SK-N-SH (cell line): ENCODE results near the gene C4orf50. TPM values are rescaled to one million over a fixed set of nuclear protein-coding genes. Genes with fewer than 3 reads are reported as not detected.

ENCODE experiments used
- CTCF ChIA-PET: fragments of 300-600, 350-600 bp; formaldehyde crosslinking; extraction: SDS; loops from one replicate; lab custom pipeline; 2021; lab: Yijun Ruan, JAX
- POLR2A ChIA-PET: fragments of 350-600 bp; sonication (Branson Sonifier 250); formaldehyde crosslinking; extraction: SDS; loops from one replicate; lab custom pipeline; 2020; ENCODE audit warnings: antibody characterized with exemption, inconsistent platforms; lab: Yijun Ruan, JAX
- DNase-seq: peaks from one replicate; pipeline ENCODE4 v3.0.0; 2012
- H2AFZ ChIP-seq: fragments of 200-600 bp; sonication (generic); 2 replicates; pipeline ENCODE4 v1.8.1; 2016; ENCODE audit warnings: antibody characterized with exemption, mild to moderate bottlenecking, low read depth
- H3F3A ChIP-seq: fragments of 200-600 bp; sonication (generic); replicated peaks from 2 replicates; pipeline ENCODE3; 2016; ENCODE audit warnings: antibody characterized with exemption, mild to moderate bottlenecking; ENCODE audit not compliant: insufficient read depth
- H3K27ac ChIP-seq, 2 experiments: fragments of 200-500 bp in 1 of 2; fragments of 200-600 bp in 1 of 2; sonication (Bioruptor generic) in 1 of 2; sonication (generic), shearing (Covaris generic) in 1 of 2; 2 replicates each; pipeline versions ENCODE4 v1.5.1 to v1.6.1; 2014 to 2016; ENCODE audit warnings: low read depth in 2 of 2, inconsistent platforms in 1 of 2, low read length in 1 of 2, mild to moderate bottlenecking in 1 of 2, mixed read lengths in 1 of 2
- H3K27me3 ChIP-seq: fragments of 200-600 bp; sonication (generic), shearing (Covaris generic); 2 replicates; pipeline ENCODE4 v1.6.1; 2016; ENCODE audit warnings: mixed run types; ENCODE audit not compliant: insufficient read depth
- H3K36me3 ChIP-seq, 2 experiments: fragments of 200-500 bp in 1 of 2; fragments of 200-600 bp in 1 of 2; sonication (Bioruptor generic) in 1 of 2; sonication (generic) in 1 of 2; replicated peaks in 1 of 2; 2 replicates each; pipeline versions ENCODE3 to v1.5.1; 2014 to 2016; ENCODE audit warnings: low read length in 1 of 2, mild to moderate bottlenecking in 1 of 2; ENCODE audit not compliant: insufficient read depth in 2 of 2, control insufficient read depth in 1 of 2
- H3K4me1 ChIP-seq, 2 experiments: fragments of 200-500 bp in 1 of 2; fragments of 200-600 bp in 1 of 2; sonication (Bioruptor generic) in 1 of 2; sonication (generic), shearing (Covaris generic) in 1 of 2; 2 replicates each; pipeline versions ENCODE4 v1.5.1 to v1.6.1; 2014 to 2016; ENCODE audit warnings: low read depth in 1 of 2, low read length in 1 of 2, mixed run types in 1 of 2; ENCODE audit not compliant: insufficient read depth in 2 of 2, control insufficient read depth in 1 of 2
- H3K4me2 ChIP-seq: fragments of 200-600 bp; sonication (generic), shearing (Covaris generic); 2 replicates; pipeline ENCODE4 v1.6.1; 2017; ENCODE audit warnings: mixed run types
- H3K4me3 ChIP-seq, 2 experiments: fragments of 200-500 bp in 1 of 2; fragments of 200-600 bp in 1 of 2; sonication (Bioruptor generic) in 1 of 2; sonication (generic), shearing (Covaris generic) in 1 of 2; 2 replicates each; pipeline versions ENCODE4 v1.5.1 to v1.8.1; 2014 to 2016; ENCODE audit warnings: low read depth in 2 of 2, inconsistent platforms in 1 of 2, low read length in 1 of 2, mild to moderate bottlenecking in 1 of 2, mixed read lengths in 1 of 2, moderate library complexity in 1 of 2
- H3K79me2 ChIP-seq: fragments of 200-600 bp; sonication (generic); 2 replicates; pipeline ENCODE4 v1.8.1; 2017; ENCODE audit warnings: mild to moderate bottlenecking; ENCODE audit not compliant: insufficient read depth
- H3K9ac ChIP-seq: fragments of 200-600 bp; sonication (generic); 2 replicates; pipeline ENCODE4 v1.6.1; 2017; ENCODE audit warnings: mixed run types
- H3K9me2 ChIP-seq: fragments of 200-600 bp; sonication (generic); 2 replicates; pipeline ENCODE4 v1.6.1; 2017; ENCODE audit warnings: mixed run types
- H3K9me3 ChIP-seq: fragments of 200-600 bp; sonication (generic); 2 replicates; pipeline ENCODE4 v1.6.1; 2017; ENCODE audit warnings: mixed run types, mild to moderate bottlenecking, moderate library complexity
- H4K20me1 ChIP-seq: fragments of 200-600 bp; sonication (generic); 2 replicates; pipeline ENCODE4 v1.6.1; 2017; ENCODE audit warnings: mild to moderate bottlenecking, mixed run types; ENCODE audit not compliant: insufficient read depth
- CHD2 ChIP-seq: fragments of 150-350 bp; IDR thresholded peaks from 2 replicates; pipeline ENCODE4 v1.6.1; 2018; ENCODE audit warnings: low read length; ENCODE audit not compliant: partially characterized antibody
- EZH2phosphoT487 ChIP-seq: fragments of 200-600 bp; sonication (generic); IDR thresholded peaks from 2 replicates; pipeline ENCODE4 v1.6.1; 2017; ENCODE audit warnings: low read depth, mixed run types, mild to moderate bottlenecking, antibody characterized with exemption, moderate library complexity, borderline replicate concordance
- FOSL2 ChIP-seq: IDR thresholded peaks from 2 replicates; pipeline ENCODE4 v1.4.0; 2012; ENCODE audit warnings: low read depth, mild to moderate bottlenecking, moderate library complexity, borderline replicate concordance
- FOXJ3 ChIP-seq: sonication (generic); formaldehyde crosslinking; IDR thresholded peaks from 2 replicates; pipeline ENCODE4 v1.5.1; 2020; ENCODE audit warnings: mild to moderate bottlenecking, missing genetic modification reagents
- GABPA ChIP-seq: IDR thresholded peaks from 2 replicates; pipeline ENCODE4 v1.4.0; 2012; ENCODE audit warnings: low read depth, mild to moderate bottlenecking
- GATA2 ChIP-seq: sonication (generic); formaldehyde crosslinking; IDR thresholded peaks from 2 replicates; pipeline ENCODE4 v1.5.0; 2020; ENCODE audit warnings: mild to moderate bottlenecking, missing genetic modification reagents
- IRF3 ChIP-seq: fragments of 150-350 bp; IDR thresholded peaks from 2 replicates; pipeline ENCODE4 v1.6.1; 2016; ENCODE audit warnings: mild to moderate bottlenecking, low read depth, low read length
- MXI1 ChIP-seq: IDR thresholded peaks from 2 replicates; pipeline ENCODE4 v1.6.1; 2012; ENCODE audit warnings: mild to moderate bottlenecking, low read depth, low read length, improper control_type of control experiment
- RCOR1 ChIP-seq: fragments of 150-350 bp; IDR thresholded peaks from 2 replicates; pipeline ENCODE4 v1.6.1; 2017; ENCODE audit warnings: antibody characterized with exemption, low read length
- RFX5 ChIP-seq: IDR thresholded peaks from 2 replicates; pipeline ENCODE4 v1.6.1; 2012; ENCODE audit warnings: mild to moderate bottlenecking, improper control_type of control experiment, low read length
- USF1 ChIP-seq: IDR thresholded peaks from 2 replicates; pipeline ENCODE4 v1.4.0; 2012; ENCODE audit warnings: low read depth, borderline replicate concordance
- USF2 ChIP-seq: fragments of 150-350 bp; IDR thresholded peaks from 2 replicates; pipeline ENCODE4 v1.6.1; 2017; ENCODE audit warnings: antibody characterized with exemption, low read length, low read depth, borderline replicate concordance
- WGBS: methylation state at CpG from one replicate; pipeline ENCODE4 v1.1.6; 2017; ENCODE audit warnings: low lambda C conversion rate; 5-methylcytosine and 5-hydroxymethylcytosine counted together
- polyA plus RNA-seq, 3 experiments: library from polyadenylated mRNA; depleted of rRNA; stranded (reverse); fragments of >200 nt; gene quantifications; 2 replicates each; pipeline ENCODE4 v1.2.3, GENCODE V29; 2012

Gene C4orf50
- polyA plus RNA-seq, 1 of the 3 experiments (the other 2 are of a cell fraction) = under 0.01 TPM

- no peak for DNase-seq
- no peaks in the 10 kb centered on the region for H3F3A ChIP-seq
- no peak overlapping the region for H3K4me3 ChIP-seq
- no peaks in the 10 kb centered on the region for H3K79me2 ChIP-seq
- CTCF ChIA-PET = interaction anchor here (0.6 to 2.2 kb wide), 2 partner anchors 44 to 45 kb away, joined by 3 to 6 read pairs; no protein-coding TSS in a partner anchor
- H3K9me3 ChIP-seq = no peaks in the 10 kb centered on the region
- no peaks in the 10 kb centered on the region for H3K9me2 ChIP-seq
- H3K27ac ChIP-seq = no peak overlapping the region
- POLR2A ChIA-PET = no interaction called here
- peaks cover 0 to 4% of the 10 kb centered on the region in 2 experiments; a peak in 1 of 4 replicates for H3K4me1 ChIP-seq
- H3K36me3 ChIP-seq = no peaks in the 10 kb centered on the region
- H3K4me2 ChIP-seq = no peak overlapping the region
- no peak overlapping the region for H2AFZ ChIP-seq
- H3K9ac ChIP-seq = no peak overlapping the region
- WGBS = 53% methylated on average over 9 of the region's 13 CpGs
- no peaks in the 10 kb centered on the region for H4K20me1 ChIP-seq
- TF ChIP-seq USF1 (no peak), RFX5 (no peak), MXI1 (no peak)
- TF ChIP-seq, all 33 proteins: peak for 0
- H3K27me3 ChIP-seq = no peaks in the 10 kb centered on the region
These were observed 25.0 kb upstream of the C4orf50 start for GRCh38 chr4:6043188-6043587.

GRCh38 chr4:6042293-6043063 is 24.2 kb upstream of the C4orf50 start:
- CTCF ChIA-PET = interaction anchor here (0.9 to 2.2 kb wide), 3 partner anchors 10 to 44 kb away, joined by 4 to 6 read pairs (median 4); no protein-coding TSS in a partner anchor
- H3K36me3 ChIP-seq = no peaks in the 10 kb centered on the region
- no peaks in the 10 kb centered on the region for H3K27me3 ChIP-seq
- H3K9me2 ChIP-seq = no peaks in the 10 kb centered on the region
- TF ChIP-seq RFX5 (no peak), GABPA (no peak), USF2 (no peak), CHD2 (no peak)
- H3F3A ChIP-seq = no peaks in the 10 kb centered on the region
- H3K4me1 ChIP-seq = peaks cover 0 to 4% of the 10 kb centered on the region in 2 experiments; a peak in 1 of 4 replicates
- H3K9me3 ChIP-seq = no peaks in the 10 kb centered on the region
- H4K20me1 ChIP-seq = no peaks in the 10 kb centered on the region
- H3K79me2 ChIP-seq = no peaks in the 10 kb centered on the region
- H3K27ac ChIP-seq = no peak overlapping the region
- no peak overlapping the region for H2AFZ ChIP-seq
- H3K4me2 ChIP-seq = no peak overlapping the region
- DNase-seq = no peak
- POLR2A ChIA-PET = no interaction called here
- no peak overlapping the region for H3K4me3 ChIP-seq
- 55% methylated on average over 21 of the region's 21 CpGs for WGBS
- no peak overlapping the region for H3K9ac ChIP-seq

- ChIA-PET CTCF (interaction anchor here (0.9 to 2.2 kb wide), 3 partner anchors 9 to 44 kb away, joined by 4 to 6 read pairs (median 4); no protein-coding TSS in a partner anchor), POLR2A (no interaction called here)
- TF ChIP-seq EZH2phosphoT487 (no peak), GATA2 (CRISPR knock-in tag) (no peak), IRF3 (no peak), FOXJ3 (CRISPR knock-in tag) (no peak), RCOR1 (no peak), CHD2 (no peak), FOSL2 (no peak)
These were observed 23.6 kb upstream of the C4orf50 start for GRCh38 chr4:6041800-6042199.

More at GRCh38 chr4:6041800-6042199, 23.6 kb upstream of the C4orf50 start:
- no peak for DNase-seq
- H3K9me3 ChIP-seq = no peaks in the 10 kb centered on the region
- H3K4me3 ChIP-seq = no peak overlapping the region
- WGBS = 40% methylated on average over 5 of the region's 5 CpGs
- H2AFZ ChIP-seq = no peak overlapping the region
- H3K27ac ChIP-seq = no peak overlapping the region
- no peaks in the 10 kb centered on the region for H3K36me3 ChIP-seq
- no peaks in the 10 kb centered on the region for H3F3A ChIP-seq
- H3K4me1 ChIP-seq = peaks cover 0 to 4% of the 10 kb centered on the region in 2 experiments; a peak in 1 of 4 replicates
- H3K9ac ChIP-seq = no peak overlapping the region
- no peak overlapping the region for H3K4me2 ChIP-seq
- H3K79me2 ChIP-seq = no peaks in the 10 kb centered on the region
- no peaks in the 10 kb centered on the region for H3K9me2 ChIP-seq
- H4K20me1 ChIP-seq = no peaks in the 10 kb centered on the region
- H3K27me3 ChIP-seq = no peaks in the 10 kb centered on the region
